GM12878 (cell line): ENCODE results near the gene ITIH5. TPM values are rescaled to one million over a fixed set of nuclear protein-coding genes. Genes with fewer than 3 reads are reported as not detected.

ENCODE experiments used
- ATAC-seq: fragments of 200-7000 bp; cut with Tn5 transposase; 3 replicates; pipeline ENCODE4 v1.9.1; 2020; ENCODE audit warnings: mild to moderate bottlenecking, moderate library complexity
- BruUV-seq: library from RNA; stranded (reverse); fragments of 400-500 nt; replicated peaks from 2 replicates; lab custom pipeline; 2021; lab: Mats Ljungman, UMichigan
- CTCF ChIA-PET: fragments of 300-600 bp; sonication (Branson Sonifier 250); formaldehyde crosslinking; extraction: SDS; loops from one replicate; lab custom pipeline; 2021; ENCODE audit warnings: inconsistent platforms; lab: Yijun Ruan, JAX
- POLR2A ChIA-PET: fragments of 350-600 bp; formaldehyde crosslinking; extraction: SDS; loops from one replicate; lab custom pipeline; 2021; ENCODE audit warnings: inconsistent platforms; lab: Charles Lee
- RAD21 ChIA-PET: fragments of 300-600 bp; sonication (Branson Sonifier 250); formaldehyde crosslinking; loops from one replicate; lab custom pipeline; 2023; ENCODE audit warnings: antibody characterized with exemption; ENCODE audit not compliant: unreplicated experiment; lab: Charles Lee
- SMC1A ChIA-PET: fragments of 300-600 bp; sonication (Branson Sonifier 250); formaldehyde crosslinking; loops from one replicate; lab custom pipeline; 2023; ENCODE audit not compliant: unreplicated experiment, uncharacterized antibody; lab: Charles Lee
- DNase-seq: peaks from one replicate; pipeline ENCODE4 v3.0.0-alpha.2; 2011; ENCODE audit warnings: low read depth, low spot score
- FAIRE-seq: peaks from 3 replicates; lab custom pipeline; 2011; peaks lifted over from hg19 to GRCh38; lab: Jason Lieb, UNC
- H2AFZ ChIP-seq: 2 replicates; pipeline ENCODE4 v1.6.0; 2011; ENCODE audit warnings: low read depth, low read length, control low read depth; ENCODE audit not compliant: control insufficient read depth
- H3K27ac ChIP-seq: 2 replicates; pipeline ENCODE4 v1.5.1; 2011; ENCODE audit warnings: control low read depth; ENCODE audit not compliant: control insufficient read depth, insufficient read depth
- H3K27me3 ChIP-seq, 2 experiments: replicated peaks in 1 of 2; 2 replicates each; pipeline versions ENCODE4 v1.6.0 to v1.6.1; 2011; ENCODE audit warnings: low read length in 1 of 2; ENCODE audit not compliant: control insufficient read depth in 2 of 2, insufficient read depth in 2 of 2
- H3K36me3 ChIP-seq, 2 experiments: 2 replicates each; pipeline ENCODE4 v1.5.1; 2011; ENCODE audit warnings: low read length in 1 of 2; ENCODE audit not compliant: control insufficient read depth in 2 of 2, insufficient read depth in 2 of 2
- H3K4me1 ChIP-seq: 2 replicates; pipeline ENCODE4 v1.6.1; 2011; ENCODE audit warnings: mild to moderate bottlenecking, low read length, moderate library complexity, mixed read lengths; ENCODE audit not compliant: control insufficient read depth, insufficient read depth
- H3K4me2 ChIP-seq: 2 replicates; pipeline ENCODE4 v1.6.0; 2011; ENCODE audit warnings: control low read depth; ENCODE audit not compliant: control insufficient read depth, insufficient read depth
- H3K4me3 ChIP-seq: fragments of 200-600 bp; sonication (generic); 2 replicates; pipeline ENCODE4 v1.5.1; 2016
- H3K79me2 ChIP-seq: 2 replicates; pipeline ENCODE4 v1.6.0; 2011; ENCODE audit warnings: low read length; ENCODE audit not compliant: control insufficient read depth, insufficient read depth
- H3K9ac ChIP-seq: 2 replicates; pipeline ENCODE4 v1.8.0; 2011; ENCODE audit warnings: low read length, control low read depth, mixed read lengths; ENCODE audit not compliant: control insufficient read depth, insufficient read depth
- H3K9me3 ChIP-seq: replicated peaks from 3 replicates; pipeline ENCODE4 v1.5.1; 2011; ENCODE audit warnings: mild to moderate bottlenecking, low read length; ENCODE audit not compliant: control insufficient read depth, insufficient read depth
- H4K20me1 ChIP-seq: 2 replicates; pipeline ENCODE4 v1.6.0; 2011; ENCODE audit not compliant: control insufficient read depth, insufficient read depth
- CEBPB ChIP-seq, 2 experiments: fragments of 150-350 bp in 1 of 2; IDR thresholded peaks; 2 replicates each; pipeline ENCODE4 v1.6.1; 2012 to 2014; ENCODE audit warnings: low read depth in 2 of 2, low read length in 2 of 2, borderline replicate concordance in 1 of 2, inconsistent platforms in 1 of 2
- CHD2 ChIP-seq: IDR thresholded peaks from 2 replicates; pipeline ENCODE4 v1.6.1; 2011; ENCODE audit warnings: low read depth, low read length, improper control_type of control experiment, borderline replicate concordance
- EP300 ChIP-seq, 2 experiments: fragments of 150-350 bp in 1 of 2; IDR thresholded peaks; 2 replicates each; pipeline ENCODE4 v1.6.1; 2011 to 2012; ENCODE audit warnings: low read depth in 2 of 2, low read length in 2 of 2, borderline replicate concordance in 1 of 2, improper control_type of control experiment in 1 of 2, inconsistent platforms in 1 of 2; ENCODE audit not compliant: control insufficient read depth in 1 of 2
- HDGF ChIP-seq: fragments of 450-650 bp; IDR thresholded peaks from 2 replicates; pipeline ENCODE4 v1.6.1; 2016; ENCODE audit warnings: antibody characterized with exemption
- IRF4 ChIP-seq: IDR thresholded peaks from 2 replicates; pipeline ENCODE4 v1.6.1; 2011; ENCODE audit warnings: low read depth, low read length
- KLF5 ChIP-seq: fragments of 450-650 bp; IDR thresholded peaks from 2 replicates; pipeline ENCODE4 v1.6.1; 2014; ENCODE audit warnings: mild to moderate bottlenecking; ENCODE audit not compliant: partially characterized antibody
- NR2C2 ChIP-seq: IDR thresholded peaks from 2 replicates; pipeline ENCODE4 v1.6.1; 2011; ENCODE audit warnings: borderline replicate concordance, low read depth; ENCODE audit not compliant: control insufficient read depth, insufficient read length
- POLR2AphosphoS2 ChIP-seq: IDR thresholded peaks from 2 replicates; pipeline ENCODE4 v1.6.1; 2011; ENCODE audit warnings: low read depth, mild to moderate bottlenecking, low read length, improper control_type of control experiment, moderate library complexity
- RAD51 ChIP-seq: fragments of 450-650 bp; IDR thresholded peaks from 2 replicates; pipeline ENCODE4 v1.6.1; 2016; ENCODE audit warnings: moderate library complexity, mild to moderate bottlenecking, inconsistent platforms
- STAT3 ChIP-seq: IDR thresholded peaks from 2 replicates; pipeline ENCODE4 v1.6.1; 2011; ENCODE audit warnings: low read depth, low read length, improper control_type of control experiment
- TAF1 ChIP-seq: IDR thresholded peaks from 2 replicates; pipeline ENCODE4 v1.6.1; 2011; ENCODE audit warnings: mild to moderate bottlenecking, low read depth, low read length, borderline replicate concordance
- WRNIP1 ChIP-seq: IDR thresholded peaks from 2 replicates; pipeline ENCODE4 v1.6.1; 2011; ENCODE audit warnings: low read depth, low read length, improper control_type of control experiment, borderline replicate concordance
- ZNF384 ChIP-seq: IDR thresholded peaks from 2 replicates; pipeline ENCODE4 v1.6.1; 2012; ENCODE audit warnings: low read depth, mild to moderate bottlenecking, low read length, improper control_type of control experiment, borderline replicate concordance
- WGBS: methylation state at CpG from one replicate; pipeline ENCODE4 v1.1.6; 2016; ENCODE audit warnings: low lambda C conversion rate; ENCODE audit not compliant: insufficient replicate concordance, insufficient coverage; ENCODE audit errors: missing lambda C conversion rate; 5-methylcytosine and 5-hydroxymethylcytosine counted together
- in situ Hi-C: fragments of 300-500 bp; cut with MboI; formaldehyde crosslinking; loops from 9 replicates; pipeline ENCODE4 v1.14.3; 2018; ENCODE audit warnings: mixed read lengths
- intact Hi-C: fragments of 100-400 bp; cut with micrococcal nuclease; formaldehyde crosslinking; loops from one replicate; pipeline ENCODE4 v1.14.2; 2022; ENCODE audit not compliant: unreplicated experiment
- polyA plus RNA-seq, 11 experiments: library from polyadenylated mRNA; depleted of rRNA in 4 of 11; unstranded in 6 of 11; stranded (reverse) in 5 of 11; fragments of >200 nt; fragmentation: Nextera tagmentation in 4 of 11; fragmentation: Illumina TruSeq in 1 of 11; extraction: Ambion mirVana in 4 of 11; extraction: Trizol in 1 of 11; gene quantifications; 1 replicate in 1 of 11; 2 replicates in 10 of 11; pipeline versions ENCODE4 v1.2.1 to v1.2.3, GENCODE V29; 2011 to 2016; ENCODE audit warnings: inconsistent platforms in 2 of 11, missing spikeins in 2 of 11, low read depth in 1 of 11
- total RNA-seq, 4 experiments: library from RNA; depleted of rRNA in 3 of 4; stranded (reverse); fragments of >200 nt in 3 of 4; fragmentation: Illumina TruSeq in 1 of 4; extraction: Trizol in 1 of 4; gene quantifications; 2 replicates each; pipeline versions ENCODE4 v1.2.1 to v1.2.3, GENCODE V29; 2013 to 2021

Gene ITIH5
- total and polyA plus RNA-seq, 10 of the 15 experiments (the other 5 are each of a cell fraction or from before 2014, with no cell fraction given), result 0.14 to 0.43 (median 0.21) TPM; not detected in 7

- TF ChIP-seq POLR2AphosphoS2 (no peak), STAT3 (no peak), NR2C2 (no peak), RAD51 (no peak), WRNIP1 (no peak), ZNF384 (no peak), IRF4 (no peak), CEBPB (IDR thresholded peaks at IDR 0.05; ENCODE audit: borderline replicate concordance in 1 of 2, low read depth in 2 of 2, low read length in 2 of 2) (no peak), KLF5 (no peak), EP300 (IDR thresholded peaks at IDR 0.05; ENCODE audit: borderline replicate concordance in 1 of 2, control insufficient read depth in 1 of 2, low read depth in 2 of 2, low read length in 2 of 2) (no peak), TAF1 (no peak), CHD2 (no peak), HDGF (no peak)
- TF ChIP-seq, all 136 proteins: peak for 0
- no peak for ATAC-seq
- no peak for DNase-seq
- Histone ChIP-seq H3K27ac (no peak overlapping the region), H3K9me3 (no peaks in the 10 kb centered on the region), H3K79me2 (no peaks in the 10 kb centered on the region), H3K9ac (no peak overlapping the region), H3K27me3 (no peaks in the 10 kb centered on the region), H4K20me1 (no peaks in the 10 kb centered on the region), H3K4me1 (no peaks in the 10 kb centered on the region), H3K36me3 (no peaks in the 10 kb centered on the region), H2AFZ (no peak overlapping the region), H3K4me3 (no peak overlapping the region), H3K4me2 (no peak overlapping the region)
- intact Hi-C loops, result no loop called here
- in situ Hi-C loops, result no loop called here
- SMC1A ChIA-PET, result no interaction called here
- no TSS peak for BruUV-seq
- POLR2A ChIA-PET, result no interaction called here
- RAD21 ChIA-PET, result no interaction called here
- CTCF ChIA-PET, result no interaction called here
- FAIRE-seq, result no peak
- WGBS, result 40% methylated on average over 18 of the region's 18 CpGs
Observed at GRCh38 chr10:7551950-7552716, 114.6 kb downstream of the ITIH5 start.
